Neural crest cell (in vitro differentiated cells): Measurements from ENCODE around the gene SLC39A11. TPM values are rescaled to one million over a fixed set of nuclear protein-coding genes. Genes with fewer than 3 reads are reported as not detected.

Experiments used
- DNase-seq: peaks from one replicate; pipeline ENCODE4 v3.0.0; 2021; ENCODE audit warnings: low read depth, mixed read lengths, low spot score
- H3K27ac Mint-ChIP-seq: one replicate; pipeline ENCODE4 v1.8.0; 2021; ENCODE audit warnings: mild to moderate bottlenecking, mixed read lengths; ENCODE audit not compliant: unreplicated experiment
- H3K27me3 Mint-ChIP-seq: 2 replicates; pipeline ENCODE4 v1.8.0; 2021; ENCODE audit warnings: low read depth, mild to moderate bottlenecking, mixed read lengths
- H3K36me3 Mint-ChIP-seq: 2 replicates; pipeline ENCODE4 v1.8.0; 2021; ENCODE audit warnings: low read depth, mild to moderate bottlenecking, mixed read lengths
- H3K4me1 Mint-ChIP-seq: 2 replicates; pipeline ENCODE4 v1.8.0; 2021; ENCODE audit warnings: mixed read lengths
- H3K4me3 Mint-ChIP-seq: one replicate; pipeline ENCODE4 v1.8.0; 2021; ENCODE audit warnings: mild to moderate bottlenecking, mixed read lengths
- H3K9me3 Mint-ChIP-seq: 2 replicates; pipeline ENCODE4 v1.8.0; 2021; ENCODE audit warnings: mixed read lengths
- total RNA-seq: library from RNA; stranded (reverse); gene quantifications from 2 replicates; pipeline ENCODE4 v1.2.1, GENCODE V29; 2021
- TF ChIP-seq, protein P1 (sequence below): fragments of 200-600 bp; sonication (generic); conservative IDR thresholded peaks from 2 replicates; pipeline ENCODE4 v1.5.0; 2021; ENCODE audit warnings: antibody characterized with exemption, mild to moderate bottlenecking

SLC39A11 gene
- total RNA-seq, 1 donor from 2014 or later: 11.3 TPM

- Mint-ChIP-seq H3K9me3 (peaks cover 11% of the 10 kb centered on the region), H3K27ac (peak overlapping the region; percentile 75), H3K4me1 (peaks cover 18% of the 10 kb centered on the region), H3K4me3 (no peak overlapping the region), H3K36me3 (no peaks in the 10 kb centered on the region), H3K27me3 (no peaks in the 10 kb centered on the region)
- DNase-seq: no peak
- TF ChIP-seq, protein P1, sequence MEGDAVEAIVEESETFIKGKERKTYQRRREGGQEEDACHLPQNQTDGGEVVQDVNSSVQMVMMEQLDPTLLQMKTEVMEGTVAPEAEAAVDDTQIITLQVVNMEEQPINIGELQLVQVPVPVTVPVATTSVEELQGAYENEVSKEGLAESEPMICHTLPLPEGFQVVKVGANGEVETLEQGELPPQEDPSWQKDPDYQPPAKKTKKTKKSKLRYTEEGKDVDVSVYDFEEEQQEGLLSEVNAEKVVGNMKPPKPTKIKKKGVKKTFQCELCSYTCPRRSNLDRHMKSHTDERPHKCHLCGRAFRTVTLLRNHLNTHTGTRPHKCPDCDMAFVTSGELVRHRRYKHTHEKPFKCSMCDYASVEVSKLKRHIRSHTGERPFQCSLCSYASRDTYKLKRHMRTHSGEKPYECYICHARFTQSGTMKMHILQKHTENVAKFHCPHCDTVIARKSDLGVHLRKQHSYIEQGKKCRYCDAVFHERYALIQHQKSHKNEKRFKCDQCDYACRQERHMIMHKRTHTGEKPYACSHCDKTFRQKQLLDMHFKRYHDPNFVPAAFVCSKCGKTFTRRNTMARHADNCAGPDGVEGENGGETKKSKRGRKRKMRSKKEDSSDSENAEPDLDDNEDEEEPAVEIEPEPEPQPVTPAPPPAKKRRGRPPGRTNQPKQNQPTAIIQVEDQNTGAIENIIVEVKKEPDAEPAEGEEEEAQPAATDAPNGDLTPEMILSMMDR: no peak
These were observed 460.9 kb downstream of the SLC39A11 start for GRCh38 chr17:72631568-72631948.

DNA sequence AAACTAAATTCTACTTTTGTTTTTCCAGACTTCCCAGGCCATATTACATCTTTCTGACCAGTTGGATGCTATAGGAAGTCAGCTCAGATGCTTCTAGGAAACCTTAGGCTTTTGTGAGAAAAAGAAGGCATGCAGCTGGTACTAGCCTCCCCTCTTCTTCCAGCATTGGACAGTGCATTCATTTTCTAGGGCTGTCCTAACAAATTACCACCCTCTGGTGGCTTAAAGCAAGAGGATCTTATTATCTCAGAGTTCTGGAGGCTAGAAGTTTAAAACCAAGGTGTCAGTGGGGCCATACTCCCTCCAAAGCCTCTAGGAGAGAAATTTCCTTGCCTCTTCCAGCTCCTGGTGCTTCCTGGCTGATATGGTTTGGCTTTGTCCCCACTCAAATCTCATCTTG lies 467.8 kb downstream of the SLC39A11 start:
- Mint-ChIP-seq H3K27me3 (no peaks in the 10 kb centered on the region), H3K36me3 (no peaks in the 10 kb centered on the region), H3K4me1 (peaks cover 34% of the 10 kb centered on the region), H3K27ac (no peak overlapping the region), H3K9me3 (peaks cover 11% of the 10 kb centered on the region), H3K4me3 (no peak overlapping the region)
- TF ChIP-seq, protein P1: no peak
- DNase-seq: no peak

- Mint-ChIP-seq H3K4me1 (peaks cover 37% of the 10 kb centered on the region), H3K36me3 (no peaks in the 10 kb centered on the region), H3K4me3 (no peak overlapping the region), H3K27me3 (no peaks in the 10 kb centered on the region), H3K9me3 (peaks cover 11% of the 10 kb centered on the region), H3K27ac (no peak overlapping the region)
- DNase-seq: no peak
- TF ChIP-seq, protein P1: no peak
These were observed 468.3 kb downstream of the SLC39A11 start for GRCh38 chr17:72624226-72624625.

DNA sequence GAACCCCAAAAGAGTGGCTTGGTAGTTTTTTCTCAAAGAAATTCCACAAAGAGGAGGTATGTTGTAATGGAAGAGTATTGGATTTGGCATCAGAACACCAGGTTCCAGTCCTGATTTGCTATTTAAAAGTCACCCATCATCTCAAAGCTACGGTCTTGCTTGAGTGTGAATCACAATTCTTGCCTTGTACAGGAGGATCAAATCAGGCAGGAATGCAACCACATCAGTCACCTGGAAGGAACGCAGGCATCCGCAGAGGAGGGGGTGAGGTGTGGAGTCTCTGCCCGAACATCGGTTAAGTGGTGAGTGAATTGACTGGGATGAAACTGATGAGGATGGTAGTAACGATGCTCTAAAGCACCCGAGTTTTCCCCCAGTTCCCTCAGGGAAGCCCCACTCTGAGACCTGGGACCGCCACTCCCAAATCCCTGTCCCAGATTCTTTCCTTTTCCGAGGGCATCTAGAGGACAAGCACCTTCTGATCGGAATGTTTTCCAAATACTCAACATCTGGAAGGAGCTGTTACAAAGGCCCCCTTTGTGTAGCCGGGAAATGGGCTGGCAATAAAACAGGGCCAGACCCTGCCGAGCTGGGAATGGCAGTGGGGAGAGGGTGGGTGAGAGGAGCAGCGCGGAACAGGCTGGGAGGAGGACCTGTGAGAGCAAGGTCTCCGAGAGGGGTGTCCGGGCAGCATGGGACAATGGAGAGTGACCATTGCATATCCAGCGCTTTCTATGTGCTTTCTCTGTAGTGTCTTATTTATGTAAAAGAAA lies 469.6 kb downstream of the SLC39A11 start:
- Mint-ChIP-seq H3K36me3 (no peaks in the 10 kb centered on the region), H3K9me3 (peaks cover 5% of the 10 kb centered on the region), H3K4me3 (peak overlapping the region; percentile 2), H3K27ac (no peak overlapping the region), H3K4me1 (peaks cover 44% of the 10 kb centered on the region), H3K27me3 (no peaks in the 10 kb centered on the region)
- DNase-seq: no peak
- TF ChIP-seq, protein P1: no peak

DNA sequence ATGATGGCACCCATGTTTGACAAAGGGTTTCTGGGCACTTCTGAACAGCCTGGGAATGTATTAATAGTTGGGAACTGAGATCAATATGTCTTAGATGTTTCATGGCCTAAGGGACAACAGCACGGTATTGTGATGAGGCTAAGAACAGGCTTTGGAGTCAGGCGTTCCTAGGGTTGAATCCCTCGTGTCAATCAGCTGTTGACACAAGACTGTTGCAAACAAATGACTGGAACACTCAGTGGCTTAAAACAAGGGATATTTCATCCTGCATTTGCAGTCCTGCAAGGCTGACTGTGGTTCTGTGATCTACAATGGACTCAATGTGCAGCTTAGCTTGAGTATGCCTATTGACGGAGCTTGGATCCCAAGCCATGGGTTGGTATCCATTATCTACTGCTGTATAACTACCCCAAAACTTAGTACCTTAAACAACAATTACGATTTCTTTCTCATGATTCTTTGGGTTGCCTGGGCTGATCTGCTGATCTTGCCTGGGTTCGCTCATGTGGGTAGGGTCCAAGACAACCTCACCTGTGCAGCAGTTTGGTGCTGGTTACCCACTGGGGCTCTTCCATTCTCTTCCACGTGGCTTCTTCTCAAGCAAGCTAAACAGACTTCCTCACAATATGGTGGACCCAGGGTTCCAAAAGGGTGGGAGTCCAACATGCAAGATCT lies 472.4 kb downstream of the SLC39A11 start:
- TF ChIP-seq, protein P1: no peak
- Mint-ChIP-seq H3K9me3 (no peaks in the 10 kb centered on the region), H3K27ac (peak overlapping the region; percentile 8), H3K4me1 (peaks cover 64% of the 10 kb centered on the region), H3K4me3 (no peak overlapping the region), H3K27me3 (peaks cover 4% of the 10 kb centered on the region), H3K36me3 (no peaks in the 10 kb centered on the region)
- no peak for DNase-seq
